K562 (cell line): ENCODE measurements around the gene SPATA24. TPM values are rescaled to one million over a fixed set of nuclear protein-coding genes. Genes with fewer than 3 reads are reported as not detected.

Source experiments
- ATAC-seq: fragments of 200-7000 bp; cut with Tn5 transposase; 3 replicates; pipeline ENCODE4 v1.9.1; 2020; ENCODE audit warnings: moderate library complexity
- BruUV-seq: library from RNA; stranded (reverse); fragments of 400-500 nt; replicated peaks from 2 replicates; lab custom pipeline; 2021; lab: Mats Ljungman, UMichigan
- CTCF ChIA-PET: fragments of 300-600 bp; formaldehyde crosslinking; extraction: SDS; loops from one replicate; lab custom pipeline; 2021; ENCODE audit warnings: low intra/inter-chr PET ratio; lab: Yijun Ruan, JAX
- POLR2A ChIA-PET: fragments of 300-600, 350-650 bp; sonication (Branson Sonifier 250); formaldehyde crosslinking; extraction: SDS; loops from one replicate; lab custom pipeline; 2021; ENCODE audit warnings: antibody characterized with exemption, inconsistent platforms; lab: Yijun Ruan, JAX
- DNase-seq, 4 experiments: peaks; one replicate each; pipeline versions ENCODE4 v3.0.0 to v3.0.0-alpha.2; 2011 to 2018; ENCODE audit warnings: low spot score in 3 of 4, mixed read lengths in 3 of 4; ENCODE audit errors: extremely low read depth in 1 of 4
- FAIRE-seq: peaks from 2 replicates; lab custom pipeline; 2011; peaks lifted over from hg19 to GRCh38; lab: Jason Lieb, UNC
- H2AFZ ChIP-seq: 2 replicates; pipeline ENCODE4 v1.6.0; 2011; ENCODE audit warnings: low read depth, low read length, control low read depth, inconsistent platforms
- H3K27ac ChIP-seq: fragments of 200-600 bp; 3 replicates; pipeline ENCODE4 v1.8.0; 2011; ENCODE audit warnings: low read depth, mild to moderate bottlenecking, control low read depth, inconsistent platforms, low read length, moderate library complexity, mixed read lengths; ENCODE audit errors: extremely low read depth
- H3K27me3 ChIP-seq, 2 experiments: fragments of 300-600 bp in 1 of 2; 2 replicates in 1 of 2; 3 replicates in 1 of 2; pipeline versions ENCODE4 v1.6.0 to v1.8.0; 2011; ENCODE audit warnings: inconsistent platforms in 2 of 2, low read length in 2 of 2, mild to moderate bottlenecking in 1 of 2, mixed read lengths in 1 of 2, moderate library complexity in 1 of 2; ENCODE audit not compliant: control insufficient read depth in 2 of 2, insufficient read depth in 2 of 2
- H3K36me3 ChIP-seq: fragments of 300-600 bp; 3 replicates; pipeline ENCODE4 v1.8.0; 2011; ENCODE audit warnings: mild to moderate bottlenecking, low read length, inconsistent platforms; ENCODE audit not compliant: control insufficient read depth, insufficient read depth
- H3K4me1 ChIP-seq, 2 experiments: fragments of 200-600 bp in 1 of 2; replicated peaks in 1 of 2; 2 replicates in 1 of 2; 3 replicates in 1 of 2; pipeline versions ENCODE4 v1.5.1 to v1.8.0; 2011; ENCODE audit warnings: inconsistent platforms in 2 of 2, low read length in 2 of 2, mild to moderate bottlenecking in 1 of 2, mixed read lengths in 1 of 2, moderate library complexity in 1 of 2; ENCODE audit not compliant: control insufficient read depth in 2 of 2, insufficient read depth in 2 of 2
- H3K4me2 ChIP-seq: 2 replicates; pipeline ENCODE4 v1.6.1; 2011; ENCODE audit warnings: low read length, control low read depth, inconsistent platforms, mixed read lengths; ENCODE audit not compliant: insufficient read depth
- H3K4me3 ChIP-seq: fragments of 200-600 bp; sonication (generic), shearing (Covaris generic); 2 replicates; pipeline ENCODE4 v1.5.1; 2016; ENCODE audit warnings: control low read depth, inconsistent platforms
- H3K79me2 ChIP-seq: fragments of 200-600 bp; 3 replicates; pipeline ENCODE4 v1.8.0; 2011; ENCODE audit warnings: low read length, inconsistent platforms; ENCODE audit not compliant: control insufficient read depth, insufficient read depth
- H3K9ac ChIP-seq, 2 experiments: 2 replicates each; pipeline versions ENCODE4 v1.6.0 to v1.6.1; 2011; ENCODE audit warnings: low read depth in 2 of 2, low read length in 2 of 2, control low read depth in 1 of 2, inconsistent platforms in 1 of 2, mild to moderate bottlenecking in 1 of 2, mixed read lengths in 1 of 2; ENCODE audit not compliant: insufficient read depth in 1 of 2
- H3K9me1 ChIP-seq: one replicate; pipeline ENCODE4 v1.6.0; 2011; ENCODE audit warnings: inconsistent platforms, mild to moderate bottlenecking, low read length, moderate library complexity; ENCODE audit not compliant: control insufficient read depth, insufficient read depth
- H3K9me3 ChIP-seq: replicated peaks from 2 replicates; pipeline ENCODE4 v1.5.1; 2011; ENCODE audit warnings: low read depth, low read length, inconsistent platforms; ENCODE audit not compliant: control insufficient read depth, insufficient read depth
- H4K20me1 ChIP-seq: replicated peaks from 2 replicates; pipeline ENCODE4 v1.6.1; 2011; ENCODE audit warnings: low read length, inconsistent platforms, mixed read lengths; ENCODE audit not compliant: control insufficient read depth, insufficient read depth
- FOSL1 ChIP-seq: fragments of 200-800 bp; sonication (Bioruptor generic); conservative IDR thresholded peaks from 2 replicates; pipeline ENCODE4 v1.6.1; 2016; ENCODE audit warnings: missing genetic modification characterization, missing compliant biosample characterization
- IFI16 ChIP-seq: fragments of 250-450 bp; sonication (Bioruptor Pico); IDR thresholded peaks from 2 replicates; pipeline ENCODE4 v2.1.2; 2022; ENCODE audit warnings: mild to moderate bottlenecking, inconsistent platforms
- LARP7 ChIP-seq: fragments of 450-650 bp; IDR thresholded peaks from 2 replicates; pipeline ENCODE4 v1.6.1; 2016
- MCM3 ChIP-seq: fragments of 450-650 bp; IDR thresholded peaks from 2 replicates; pipeline ENCODE4 v1.6.1; 2016
- MEF2D ChIP-seq: conservative IDR thresholded peaks from 2 replicates; pipeline ENCODE4 v1.6.1; 2016; ENCODE audit warnings: low read depth, missing genetic modification characterization, missing compliant biosample characterization
- NR1H2 ChIP-seq: sonication (generic); formaldehyde crosslinking; IDR thresholded peaks from 2 replicates; pipeline ENCODE4 v1.4.0; 2020; ENCODE audit warnings: mild to moderate bottlenecking, missing genetic modification reagents
- POLR2G ChIP-seq: fragments of 200-400 bp; formaldehyde crosslinking; IDR thresholded peaks from 2 replicates; pipeline ENCODE4 v1.6.1; 2017; ENCODE audit warnings: low read depth, mild to moderate bottlenecking, antibody characterized with exemption, low read length, moderate library complexity
- SMARCE1 ChIP-seq: fragments of 450-650 bp; IDR thresholded peaks from 2 replicates; pipeline ENCODE4 v1.7.1; 2016; ENCODE audit warnings: mild to moderate bottlenecking
- SRSF7 ChIP-seq: fragments of 200-400 bp; formaldehyde crosslinking; optimal IDR thresholded peaks from 2 replicates; pipeline ENCODE3; 2017; ENCODE audit warnings: mild to moderate bottlenecking, low read depth, low read length
- ZNF232 ChIP-seq: sonication (generic); formaldehyde crosslinking; IDR thresholded peaks from 2 replicates; pipeline ENCODE4 v1.8.0; 2022; ENCODE audit warnings: mild to moderate bottlenecking, missing genetic modification reagents
- ZNF253 ChIP-seq: fragments of 250-450 bp; sonication (Bioruptor Pico); conservative IDR thresholded peaks from 2 replicates; pipeline ENCODE4 v1.6.1; 2021; ENCODE audit warnings: mild to moderate bottlenecking
- ZNF766 ChIP-seq: fragments of 200-800 bp; sonication (Bioruptor generic); conservative IDR thresholded peaks from 2 replicates; pipeline ENCODE4 v1.6.1; 2016; ENCODE audit warnings: missing genetic modification characterization, missing compliant biosample characterization
- WGBS: fragments of 100-300 bp; shearing (Covaris generic); methylation state at CpG from one replicate; pipeline ENCODE4 v1.1.6; 2016; ENCODE audit warnings: low coverage, mixed read lengths; ENCODE audit not compliant: insufficient coverage; ENCODE audit errors: missing lambda C conversion rate; 5-methylcytosine and 5-hydroxymethylcytosine counted together
- in situ Hi-C: fragments of 300-500 bp; cut with MboI; formaldehyde crosslinking; loops from 4 replicates; pipeline ENCODE4 v1.15.0; 2018; ENCODE audit warnings: inconsistent platforms, mixed read lengths
- intact Hi-C: fragments of 100-400 bp; cut with micrococcal nuclease; formaldehyde crosslinking; loops from 2 replicates; pipeline ENCODE4 v1.14.2; 2022
- polyA plus RNA-seq, 8 experiments: library from polyadenylated mRNA; depleted of rRNA in 4 of 8; stranded (reverse) in 5 of 8; unstranded in 3 of 8; fragments of >200 nt; fragmentation: Nextera tagmentation in 2 of 8; fragmentation: Illumina TruSeq in 1 of 8; extraction: Ambion mirVana in 2 of 8; extraction: Trizol in 1 of 8; gene quantifications; 2 replicates each; pipeline versions ENCODE4 v1.2.1 to v1.2.3, GENCODE V29; 2011 to 2014; ENCODE audit warnings: inconsistent platforms in 1 of 8, missing spikeins in 1 of 8
- total RNA-seq, 7 experiments: library from RNA; depleted of rRNA in 6 of 7; stranded (reverse); fragments of >200 nt in 6 of 7; fragmentation: Illumina TruSeq in 2 of 7; extraction: Trizol in 2 of 7; gene quantifications; 2 replicates each; pipeline versions ENCODE4 v1.2.1 to v1.2.3, GENCODE V29; 2011 to 2021; ENCODE audit warnings: low replicate concordance in 1 of 7
- TF ChIP-seq, protein P1 (sequence below): fragments of 450-650 bp; IDR thresholded peaks from 2 replicates; pipeline ENCODE4 v1.6.1; 2016; ENCODE audit warnings: low read depth
- TF ChIP-seq, protein P2 (sequence below), 2 experiments: fragments of 250-450 bp in 1 of 2; fragments of 450-650 bp in 1 of 2; sonication (Bioruptor Pico) in 1 of 2; IDR thresholded peaks; 2 replicates each; pipeline versions ENCODE4 v1.6.1 to v1.8.0; 2016 to 2021; ENCODE audit warnings: mild to moderate bottlenecking in 2 of 2, moderate library complexity in 2 of 2, missing compliant biosample characterization in 1 of 2, missing genetic modification characterization in 1 of 2

Gene SPATA24
- total and polyA plus RNA-seq, 9 of the 15 experiments (the other 6 are each of a cell fraction or from before 2014, with no cell fraction given), result 4.1 to 12.6 (median 8.0) TPM

DNA sequence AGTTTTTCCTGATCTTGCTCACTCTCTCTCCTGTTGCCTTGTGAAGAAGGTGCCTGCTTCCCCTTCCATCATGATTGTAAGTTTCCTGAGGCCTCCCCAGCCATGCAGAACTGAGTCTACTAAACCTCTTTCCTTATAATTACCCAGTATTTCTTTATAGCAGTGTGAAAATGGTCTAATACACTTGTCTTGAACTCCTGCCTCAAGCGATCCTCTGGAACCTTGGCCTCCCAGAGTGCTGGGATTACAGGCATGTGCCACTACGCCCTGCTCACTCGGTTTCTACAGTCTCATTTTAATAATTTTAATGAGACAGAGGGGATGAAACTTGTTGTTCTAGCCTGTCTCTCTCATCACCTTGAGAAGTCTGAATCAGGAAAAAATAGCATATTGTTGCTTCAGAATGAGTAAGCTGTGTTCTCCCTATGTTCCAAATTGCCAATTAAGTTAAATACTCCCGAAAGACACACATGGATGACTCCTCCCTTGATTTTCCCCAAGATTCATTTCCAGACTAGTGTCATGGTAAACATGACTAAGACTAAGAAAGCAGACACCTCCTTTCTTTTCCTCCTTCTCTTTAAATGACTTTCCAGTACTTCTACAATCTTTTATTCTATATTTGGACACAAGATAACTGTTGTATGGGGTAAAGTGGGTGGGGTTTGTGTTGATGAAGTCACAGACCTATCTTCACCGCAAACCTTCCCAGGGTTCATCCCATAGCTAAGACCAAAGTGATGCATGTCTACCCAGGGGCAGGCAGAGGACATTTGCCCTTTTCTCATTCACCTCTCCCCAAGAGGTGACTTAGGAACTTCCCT is 43.3 kb upstream of the SPATA24 start:
- ChIA-PET CTCF (no interaction called here), POLR2A (interaction anchor here (0.6 kb wide), 2 partner anchors 34 to 151 kb away, joined by 3 read pairs; no protein-coding TSS in a partner anchor)
- H4K20me1 ChIP-seq, result no peaks in the 10 kb centered on the region
- peak overlapping the region; percentile 25; the same call in 1 of the 2 replicates for H2AFZ ChIP-seq
- WGBS, result 46% methylated on average over 5 of the region's 5 CpGs
- BruUV-seq, result no TSS peak
- H3K4me3 ChIP-seq, result no peak overlapping the region
- no peak overlapping the region; the same call in 1 of the 2 replicates for H3K4me2 ChIP-seq
- H3K79me2 ChIP-seq, result no peaks in the 10 kb centered on the region
- peak; percentile 65 for ATAC-seq
- in situ Hi-C loops, result no loop called here
- DNase-seq, result peak in 1 of 4 experiments; percentile 49
- no peak overlapping the region for H3K27ac ChIP-seq
- peak; percentile 69 for FAIRE-seq
- peaks cover 0 to 11% of the 10 kb centered on the region in 2 experiments; a peak in 3 of 5 replicates for H3K4me1 ChIP-seq
- no peaks in the 10 kb centered on the region for H3K36me3 ChIP-seq
- H3K9ac ChIP-seq, result no peak overlapping the region
- H3K9me3 ChIP-seq, result no peaks in the 10 kb centered on the region
- no peaks in the 10 kb centered on the region for H3K9me1 ChIP-seq
- no peaks in the 10 kb centered on the region for H3K27me3 ChIP-seq
- intact Hi-C loops, result no loop called here
- TF ChIP-seq, protein P1, sequence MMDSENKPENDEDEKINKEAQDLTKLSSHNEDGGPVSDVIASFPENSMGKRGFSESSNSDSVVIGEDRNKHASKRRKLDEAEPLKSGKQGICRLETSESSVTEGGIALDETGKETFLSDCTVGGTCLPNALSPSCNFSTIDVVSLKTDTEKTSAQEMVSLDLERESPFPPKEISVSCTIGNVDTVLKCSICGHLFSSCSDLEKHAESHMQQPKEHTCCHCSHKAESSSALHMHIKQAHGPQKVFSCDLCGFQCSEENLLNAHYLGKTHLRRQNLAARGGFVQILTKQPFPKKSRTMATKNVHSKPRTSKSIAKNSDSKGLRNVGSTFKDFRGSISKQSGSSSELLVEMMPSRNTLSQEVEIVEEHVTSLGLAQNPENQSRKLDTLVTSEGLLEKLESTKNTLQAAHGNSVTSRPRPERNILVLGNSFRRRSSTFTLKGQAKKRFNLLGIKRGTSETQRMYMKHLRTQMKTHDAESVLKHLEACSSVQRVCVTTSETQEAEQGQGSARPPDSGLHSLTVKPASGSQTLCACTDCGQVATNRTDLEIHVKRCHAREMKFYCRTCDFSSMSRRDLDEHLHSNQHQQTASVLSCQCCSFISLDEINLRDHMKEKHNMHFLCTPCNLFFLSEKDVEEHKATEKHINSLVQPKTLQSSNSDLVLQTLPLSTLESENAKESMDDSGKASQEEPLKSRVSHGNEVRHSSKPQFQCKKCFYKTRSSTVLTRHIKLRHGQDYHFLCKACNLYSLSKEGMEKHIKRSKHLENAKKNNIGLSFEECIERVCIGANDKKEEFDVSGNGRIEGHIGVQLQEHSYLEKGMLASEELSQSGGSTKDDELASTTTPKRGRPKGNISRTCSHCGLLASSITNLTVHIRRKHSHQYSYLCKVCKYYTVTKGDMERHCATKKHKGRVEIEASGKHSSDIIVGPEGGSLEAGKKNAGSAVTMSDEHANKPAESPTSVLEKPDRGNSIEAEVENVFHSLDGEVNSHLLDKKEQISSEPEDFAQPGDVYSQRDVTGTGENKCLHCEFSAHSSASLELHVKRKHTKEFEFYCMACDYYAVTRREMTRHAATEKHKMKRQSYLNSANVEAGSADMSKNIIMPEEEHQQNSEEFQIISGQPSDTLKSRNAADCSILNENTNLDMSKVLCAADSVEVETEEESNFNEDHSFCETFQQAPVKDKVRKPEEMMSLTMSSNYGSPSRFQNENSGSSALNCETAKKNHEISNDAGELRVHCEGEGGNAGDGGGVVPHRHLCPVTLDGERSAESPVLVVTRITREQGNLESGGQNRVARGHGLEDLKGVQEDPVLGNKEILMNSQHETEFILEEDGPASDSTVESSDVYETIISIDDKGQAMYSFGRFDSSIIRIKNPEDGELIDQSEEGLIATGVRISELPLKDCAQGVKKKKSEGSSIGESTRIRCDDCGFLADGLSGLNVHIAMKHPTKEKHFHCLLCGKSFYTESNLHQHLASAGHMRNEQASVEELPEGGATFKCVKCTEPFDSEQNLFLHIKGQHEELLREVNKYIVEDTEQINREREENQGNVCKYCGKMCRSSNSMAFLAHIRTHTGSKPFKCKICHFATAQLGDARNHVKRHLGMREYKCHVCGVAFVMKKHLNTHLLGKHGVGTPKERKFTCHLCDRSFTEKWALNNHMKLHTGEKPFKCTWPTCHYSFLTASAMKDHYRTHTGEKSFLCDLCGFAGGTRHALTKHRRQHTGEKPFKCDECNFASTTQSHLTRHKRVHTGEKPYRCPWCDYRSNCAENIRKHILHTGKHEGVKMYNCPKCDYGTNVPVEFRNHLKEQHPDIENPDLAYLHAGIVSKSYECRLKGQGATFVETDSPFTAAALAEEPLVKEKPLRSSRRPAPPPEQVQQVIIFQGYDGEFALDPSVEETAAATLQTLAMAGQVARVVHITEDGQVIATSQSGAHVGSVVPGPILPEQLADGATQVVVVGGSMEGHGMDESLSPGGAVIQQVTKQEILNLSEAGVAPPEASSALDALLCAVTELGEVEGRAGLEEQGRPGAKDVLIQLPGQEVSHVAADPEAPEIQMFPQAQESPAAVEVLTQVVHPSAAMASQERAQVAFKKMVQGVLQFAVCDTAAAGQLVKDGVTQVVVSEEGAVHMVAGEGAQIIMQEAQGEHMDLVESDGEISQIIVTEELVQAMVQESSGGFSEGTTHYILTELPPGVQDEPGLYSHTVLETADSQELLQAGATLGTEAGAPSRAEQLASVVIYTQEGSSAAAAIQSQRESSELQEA, result no peak
- TF ChIP-seq IFI16 (CRISPR knock-in tag), result no peak
- TF ChIP-seq NR1H2 (CRISPR knock-in tag), result no peak
- TF ChIP-seq, protein P2, sequence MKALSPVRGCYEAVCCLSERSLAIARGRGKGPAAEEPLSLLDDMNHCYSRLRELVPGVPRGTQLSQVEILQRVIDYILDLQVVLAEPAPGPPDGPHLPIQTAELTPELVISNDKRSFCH (CRISPR knock-in tag; IDR thresholded peaks at IDR 0.05), result no peak
- TF ChIP-seq, protein P2 (tag; IDR thresholded peaks at IDR 0.05), result no peak
- TF ChIP-seq ZNF766, result no peak
- no peak for TF ChIP-seq MCM3
- no peak for TF ChIP-seq SRSF7
- TF ChIP-seq MEF2D (tag), result peak; percentile 85
- peak; percentile 32; the same call in 1 of the 2 replicates for TF ChIP-seq SMARCE1
- TF ChIP-seq LARP7, result no peak
- TF ChIP-seq POLR2G, result no peak
- TF ChIP-seq ZNF232, result no peak
- no peak for TF ChIP-seq ZNF253
- TF ChIP-seq FOSL1 (tag), result peak; percentile 80
